ENCODE measurements around the gene LRRC34.

The LRRC34 gene

GRCh38 chr3:169764312-169764881 lies 48.3 kb downstream of the LRRC34 start:
- peak; percentile 70 for DNase-seq

GRCh38 chr3:169760479-169760878 lies 52.2 kb downstream of the LRRC34 start:
- no peak for DNase-seq

GRCh38 chr3:169759256-169759655 lies 53.4 kb downstream of the LRRC34 start:
- DNase-seq: peak; percentile 38

- no peak for DNase-seq
Observed at GRCh38 chr3:169758359-169758994, 54.2 kb downstream of the LRRC34 start.

GRCh38 chr3:169755488-169755887 lies 57.2 kb downstream of the LRRC34 start:
- no peak for DNase-seq

- DNase-seq: no peak
Observed at GRCh38 chr3:169754711-169755110, 58.0 kb downstream of the LRRC34 start.

- DNase-seq: no peak
Observed at GRCh38 chr3:169751875-169752274, 60.8 kb downstream of the LRRC34 start.

- DNase-seq: no peak
Observed at GRCh38 chr3:169750665-169751064, 62.0 kb downstream of the LRRC34 start.

- DNase-seq: no peak
Observed at GRCh38 chr3:169748670-169749069, 64.0 kb downstream of the LRRC34 start.

- DNase-seq: no peak
Observed at GRCh38 chr3:169746924-169747323, 65.8 kb downstream of the LRRC34 start.

GRCh38 chr3:169744366-169745054 lies 68.2 kb downstream of the LRRC34 start:
- no peak for DNase-seq

All from CD4-positive, alpha-beta T cell treated with Interleukin-12 subunit alpha and Interleukin-12 subunit beta, for 1 hour (primary cell).